Esophagus squamous epithelium (tissue), 5 donors: Measurements from ENCODE around the gene ACSS2. TPM values are rescaled to one million over a fixed set of nuclear protein-coding genes. Genes with fewer than 3 reads are reported as not detected.

Experiments
- DNase-seq: peaks from one replicate; lab custom pipeline; 2025; lab: John Stamatoyannopoulos, UW
- H3K27ac ChIP-seq, 4 donors: fragments of 200-600 bp; sonication (generic); one replicate each; pipeline ENCODE4 v1.5.1; 2016 to 2019; ENCODE audit warnings: mild to moderate bottlenecking in 1 of 4
- H3K27me3 ChIP-seq, 4 donors: fragments of 200-600 bp; sonication (generic); 1 replicate in 3 of 4; 2 replicates in 1 of 4; pipeline versions ENCODE4 v1.5.1 to v1.6.0; 2017 to 2021; ENCODE audit warnings: antibody characterized with exemption in 1 of 4
- H3K36me3 ChIP-seq, 3 donors: fragments of 200-600 bp; sonication (generic); one replicate each; pipeline ENCODE4 v1.5.1; 2016 to 2019
- H3K4me1 ChIP-seq, 3 donors: fragments of 200-600 bp; sonication (generic); one replicate each; pipeline ENCODE4 v1.5.1; 2017 to 2019
- H3K4me3 ChIP-seq, 4 donors: fragments of 200-600 bp; sonication (generic); 1 replicate in 3 of 4; 2 replicates in 1 of 4; pipeline ENCODE4 v1.5.1; 2016 to 2019; ENCODE audit warnings: mild to moderate bottlenecking in 2 of 4, moderate library complexity in 1 of 4
- H3K9me3 ChIP-seq, 3 donors: fragments of 200-600 bp; sonication (generic); one replicate each; pipeline ENCODE4 v1.5.1; 2016 to 2019
- CTCF ChIP-seq, 6 experiments: fragments of 450-650 bp in 4 of 6; fragments of 200-600 bp in 2 of 6; sonication (generic) in 2 of 6; IDR thresholded peaks; one replicate each; pipeline ENCODE4 v1.5.1; 2016 to 2019; ENCODE audit warnings: antibody characterized with exemption in 6 of 6, mild to moderate bottlenecking in 4 of 6, moderate library complexity in 4 of 6
- POLR2A ChIP-seq, 4 donors: fragments of 450-650 bp; IDR thresholded peaks; one replicate each; pipeline ENCODE4 v1.6.1; 2017; ENCODE audit warnings: antibody characterized with exemption in 4 of 4, mild to moderate bottlenecking in 4 of 4, moderate library complexity in 3 of 4
- WGBS, 2 donors: methylation state at CpG; one replicate each; pipeline ENCODE4 v1.1.5; 2018; 5-methylcytosine and 5-hydroxymethylcytosine counted together
- intact Hi-C: fragments of 100-400 bp; cut with DNase I; formaldehyde crosslinking; loops from one replicate; pipeline ENCODE4 v1.15.0; 2022
- total RNA-seq, 4 donors: library from RNA; depleted of rRNA; stranded (reverse); fragments of >200 nt; gene quantifications; one replicate each; pipeline ENCODE4 v1.1.0, GENCODE V29; 2016
- donor health status: DM: yes; HTN: yes; CAD: no.

Gene ACSS2
- total RNA-seq, 4 donors from 2014 or later: 29.5 to 69.1 (median 43.6) TPM

- no peaks in the 10 kb centered on the region for H3K27me3 ChIP-seq
- H3K27ac ChIP-seq: no peak overlapping the region
- no peak for DNase-seq
- TF ChIP-seq POLR2A (IDR thresholded peaks at IDR 0.05) (no peak), CTCF (IDR thresholded peaks at IDR 0.05) (no peak)
- no peak overlapping the region for H3K4me3 ChIP-seq
- peaks cover 0 to 20% (median 6%) of the 10 kb centered on the region in 3 donors for H3K4me1 ChIP-seq
- 44 to 63% methylated on average over 3 of the region's 3 CpGs for WGBS, 2 donors
- peaks cover 0 to 62% (median 13%) of the 10 kb centered on the region in 3 donors for H3K36me3 ChIP-seq
- intact Hi-C loops: no loop called here
- no peaks in the 10 kb centered on the region for H3K9me3 ChIP-seq
These were observed 10.6 kb downstream of the ACSS2 start for GRCh38 chr20:34887023-34887422.

GRCh38 chr20:34888468-34888867, 12.1 kb downstream of the ACSS2 start:
- intact Hi-C loops: no loop called here
- 75 to 81% methylated on average over 1 of the region's 1 CpG for WGBS, 2 donors
- no peaks in the 10 kb centered on the region for H3K27me3 ChIP-seq

GRCh38 chr20:34891166-34892062, 15.0 kb downstream of the ACSS2 start:
- Histone ChIP-seq H3K27me3 (no peaks in the 10 kb centered on the region), H3K36me3 (peaks cover 0 to 22% (median 0%) of the 10 kb centered on the region in 3 donors), H3K27ac (peak overlapping the region; percentile 46 to 69 (median 64)), H3K4me1 (peaks cover 0 to 36% (median 16%) of the 10 kb centered on the region in 3 donors), H3K4me3 (no peak overlapping the region), H3K9me3 (no peaks in the 10 kb centered on the region)
- no peak for TF ChIP-seq POLR2A (IDR thresholded peaks at IDR 0.05)
- no peak for TF ChIP-seq CTCF (IDR thresholded peaks at IDR 0.05)
- WGBS, 2 donors: 39 to 50% methylated on average over 2 of the region's 2 CpGs
- DNase-seq: no peak
- intact Hi-C loops: no loop called here

More at GRCh38 chr20:34888468-34888867, 12.1 kb downstream of the ACSS2 start:
- Histone ChIP-seq H3K4me3 (no peak overlapping the region), H3K9me3 (no peaks in the 10 kb centered on the region), H3K4me1 (peaks cover 0 to 28% (median 9%) of the 10 kb centered on the region in 3 donors), H3K27ac (no peak overlapping the region), H3K36me3 (peaks cover 0 to 52% (median 6%) of the 10 kb centered on the region in 3 donors)
- no peak for DNase-seq
- TF ChIP-seq CTCF (IDR thresholded peaks at IDR 0.05) (no peak), POLR2A (IDR thresholded peaks at IDR 0.05) (no peak)

- no peak for TF ChIP-seq CTCF (IDR thresholded peaks at IDR 0.05)
- no peak overlapping the region for H3K4me3 ChIP-seq
- H3K36me3 ChIP-seq: peaks cover 0 to 19% (median 0%) of the 10 kb centered on the region in 3 donors
- H3K27ac ChIP-seq: no peak overlapping the region
- no peaks in the 10 kb centered on the region for H3K9me3 ChIP-seq
- DNase-seq: no peak
- intact Hi-C loops: no loop called here
- peaks cover 0 to 39% (median 19%) of the 10 kb centered on the region in 3 donors for H3K4me1 ChIP-seq
- no peaks in the 10 kb centered on the region for H3K27me3 ChIP-seq
- 83 to 95% methylated on average over 2 of the region's 2 CpGs for WGBS, 2 donors
These were observed 16.3 kb downstream of the ACSS2 start for GRCh38 chr20:34892671-34893070.

- no peak overlapping the region for H3K27ac ChIP-seq
- 0 to 16% methylated on average over 1 of the region's 1 CpG for WGBS, 2 donors
- H3K4me1 ChIP-seq: peaks cover 0 to 39% (median 19%) of the 10 kb centered on the region in 3 donors
- H3K9me3 ChIP-seq: no peaks in the 10 kb centered on the region
- no peaks in the 10 kb centered on the region for H3K27me3 ChIP-seq
- peaks cover 0 to 8% (median 0%) of the 10 kb centered on the region in 3 donors for H3K36me3 ChIP-seq
- DNase-seq: no peak
- H3K4me3 ChIP-seq: no peak overlapping the region
- intact Hi-C loops: no loop called here
- TF ChIP-seq CTCF (IDR thresholded peaks at IDR 0.05) (no peak), POLR2A (IDR thresholded peaks at IDR 0.05) (no peak)
These were observed 18.3 kb downstream of the ACSS2 start for GRCh38 chr20:34894723-34895122.
